HepG2 (cell line): ENCODE results near the gene DST.

ENCODE experiments used
- ASH2L ChIP-seq: fragments of 300-600, 200-600 bp; sonication (generic); IDR thresholded peaks from 2 replicates; pipeline ENCODE4 v1.7.0; 2017; ENCODE audit warnings: low read depth, mild to moderate bottlenecking, moderate library complexity, mixed read lengths, low read length; ENCODE audit not compliant: insufficient read length
- CEBPB ChIP-seq: IDR thresholded peaks from 2 replicates; pipeline ENCODE4 v1.6.1; 2011; ENCODE audit warnings: low read depth, low read length, improper control_type of control experiment, borderline replicate concordance
- CHD2 ChIP-seq: IDR thresholded peaks from 2 replicates; pipeline ENCODE4 v1.6.1; 2011; ENCODE audit warnings: low read depth, low read length, improper control_type of control experiment
- CREB1 ChIP-seq, 2 experiments: fragments of 450-650 bp in 1 of 2; IDR thresholded peaks; 2 replicates each; pipeline ENCODE4 v1.6.1; 2016 to 2017; ENCODE audit warnings: control low read depth in 1 of 2, mild to moderate bottlenecking in 1 of 2, missing compliant biosample characterization in 1 of 2, missing genetic modification characterization in 1 of 2
- EP300 ChIP-seq, 3 experiments: sonication (generic) in 1 of 3; formaldehyde crosslinking in 1 of 3; IDR thresholded peaks; 2 replicates each; pipeline versions ENCODE4 v1.5.1 to v1.6.1; 2011 to 2020; ENCODE audit warnings: low read depth in 2 of 3, low read length in 2 of 3, borderline replicate concordance in 1 of 3, improper control_type of control experiment in 1 of 3, mild to moderate bottlenecking in 1 of 3, missing genetic modification reagents in 1 of 3, moderate library complexity in 1 of 3
- MAFK ChIP-seq, 2 experiments: IDR thresholded peaks in 1 of 2; conservative IDR thresholded peaks in 1 of 2; 2 replicates each; pipeline ENCODE4 v1.6.1; 2011; ENCODE audit warnings: improper control_type of control experiment in 2 of 2, low read length in 2 of 2
- PHF21A ChIP-seq: sonication (generic); formaldehyde crosslinking; IDR thresholded peaks from 2 replicates; pipeline ENCODE4 v1.5.0; 2020; ENCODE audit warnings: mild to moderate bottlenecking, missing genetic modification reagents
- ZNF441 ChIP-seq: sonication (generic); formaldehyde crosslinking; IDR thresholded peaks from 2 replicates; pipeline ENCODE4 v1.7.0; 2021; ENCODE audit warnings: missing genetic modification reagents, borderline replicate concordance
- ZNF615 ChIP-seq: sonication (generic); formaldehyde crosslinking; IDR thresholded peaks from 2 replicates; pipeline ENCODE4 v1.5.0; 2020; ENCODE audit warnings: mild to moderate bottlenecking, missing genetic modification reagents, borderline replicate concordance

DNA sequence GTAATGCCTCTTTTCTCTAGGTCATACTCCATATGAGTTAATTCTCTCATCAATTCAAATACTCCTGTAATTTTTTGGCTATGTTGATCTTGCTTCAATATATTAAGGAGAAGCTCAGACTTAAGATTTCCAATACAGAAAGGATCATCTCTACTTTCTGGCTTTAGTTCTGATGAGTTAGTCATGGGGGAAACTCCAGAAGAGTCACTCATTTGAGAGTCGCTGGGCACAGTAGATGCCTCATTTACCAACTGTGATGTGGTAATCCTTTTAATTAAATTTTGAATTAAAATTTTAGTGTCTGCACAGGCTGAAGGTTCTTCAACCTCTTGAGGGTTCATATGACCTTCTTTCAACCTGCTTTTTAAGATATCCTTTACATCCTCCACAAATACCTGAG lies 38.5 kb downstream of the DST start:
- TF ChIP-seq CHD2 = no peak
- TF ChIP-seq CREB1 (IDR thresholded peaks at IDR 0.05) = no peak
- no peak for TF ChIP-seq CREB1 (CRISPR knock-in tag; IDR thresholded peaks at IDR 0.05)
- TF ChIP-seq MAFK (conservative IDR thresholded peaks at IDR 0.05 in 1 of 2, IDR thresholded peaks at IDR 0.05 in 1 of 2; ENCODE audit: low read length in 2 of 2) = no peak
- TF ChIP-seq EP300 (IDR thresholded peaks at IDR 0.05; ENCODE audit: low read depth in 2 of 2, low read length in 2 of 2) = no peak
- TF ChIP-seq EP300 (CRISPR knock-in tag; IDR thresholded peaks at IDR 0.05; ENCODE audit: borderline replicate concordance) = no peak
- TF ChIP-seq PHF21A (CRISPR knock-in tag) = no peak
- no peak for TF ChIP-seq ZNF615
- TF ChIP-seq ASH2L = no peak
- TF ChIP-seq CEBPB = no peak
- no peak for TF ChIP-seq ZNF441 (CRISPR knock-in tag)
